ENCODE data around the gene SH2D3A. TPM values are rescaled to one million over a fixed set of nuclear protein-coding genes. Genes with fewer than 3 reads are reported as not detected.

The SH2D3A gene
- total and polyA plus RNA-seq, 8 donors: 6.9 to 27.6 (median 8.3) TPM

GRCh38 chr19:6737873-6738786, 29.1 kb downstream of the SH2D3A start:
- TF ChIP-seq CTCF (IDR thresholded peaks at IDR 0.05): peak; percentile 44 to 62
- Histone ChIP-seq H3K27me3 (peaks cover 0 to 15% of the 10 kb centered on the region in 2 donors), H3K4me3 (peak overlapping the region in 1 of 2 donors; percentile 97), H3K9me3 (no peaks in the 10 kb centered on the region), H3K27ac (peak overlapping the region; percentile 92 to 96), H3K4me1 (peaks cover 24 to 72% of the 10 kb centered on the region in 2 donors), H3K36me3 (peaks cover 0 to 26% of the 10 kb centered on the region in 2 donors)
- ATAC-seq: peak; percentile 72
- intact Hi-C loops (cut with DNase I): loop anchor here (10.0 kb wide), 1 partner anchor 127 kb away; no protein-coding TSS in a partner anchor
- DNase-seq: peak; percentile 75 to 95 (median 86)

- no peaks in the 10 kb centered on the region for H3K9me3 ChIP-seq
- intact Hi-C loops (cut with DNase I): loop anchor here (10.0 kb wide), 1 partner anchor 127 kb away; no protein-coding TSS in a partner anchor
- H3K4me3 ChIP-seq: peak within 1 kb of the TSS; percentile 81 to 95
- peaks cover 0 to 15% of the 10 kb centered on the region in 2 donors for H3K27me3 ChIP-seq
- DNase-seq (peak; percentile 99 to 100 (median 100)), ATAC-seq (peak; percentile 77)
- H3K36me3 ChIP-seq: peaks cover 0 to 26% of the 10 kb centered on the region in 2 donors
- H3K4me1 ChIP-seq: peaks cover 21 to 64% of the 10 kb centered on the region in 2 donors
- H3K27ac ChIP-seq: peak within 1 kb of the TSS; percentile 94 to 96
- no peak for TF ChIP-seq CTCF (IDR thresholded peaks at IDR 0.05)
Measured at GRCh38 chr19:6737284-6737872, 29.9 kb downstream of the SH2D3A start, which contains the start of gene GPR108. Gene GPR108 (minus strand): TSS chr19:6737580. CDS start chr19:6737576, 4 bp downstream.

- DNase-seq (no peak), ATAC-seq (peak; percentile 0)
- H3K27me3 ChIP-seq: peaks cover 0 to 15% of the 10 kb centered on the region in 2 donors
- H3K4me3 ChIP-seq: peak overlapping the region; percentile 81 to 95
- peaks cover 0 to 28% of the 10 kb centered on the region in 2 donors for H3K36me3 ChIP-seq
- peaks cover 18 to 60% of the 10 kb centered on the region in 2 donors for H3K4me1 ChIP-seq
- intact Hi-C loops (cut with DNase I): loop anchor here (10.0 kb wide), 1 partner anchor 128 kb away; no protein-coding TSS in a partner anchor
- peak in 1 of 2 donors; percentile 33 for TF ChIP-seq CTCF (IDR thresholded peaks at IDR 0.05)
- H3K9me3 ChIP-seq: no peaks in the 10 kb centered on the region
- H3K27ac ChIP-seq: peak overlapping the region; percentile 94 to 96
Measured at GRCh38 chr19:6736917-6737283, 30.3 kb downstream of the SH2D3A start.

- DNase-seq (peak in 3 of 4 donors; percentile 86 to 92 (median 87)), ATAC-seq (peak; percentile 25)
- Histone ChIP-seq H3K4me1 (peaks cover 18 to 54% of the 10 kb centered on the region in 2 donors), H3K27ac (peak overlapping the region; percentile 94 to 96), H3K27me3 (peaks cover 0 to 15% of the 10 kb centered on the region in 2 donors), H3K36me3 (peaks cover 0 to 33% of the 10 kb centered on the region in 2 donors), H3K9me3 (no peaks in the 10 kb centered on the region), H3K4me3 (peak overlapping the region; percentile 81 to 95)
- peak; percentile 43 to 73 for TF ChIP-seq CTCF (IDR thresholded peaks at IDR 0.05)
- intact Hi-C loops (cut with DNase I): loop anchor here (10.0 kb wide), 1 partner anchor 128 kb away; no protein-coding TSS in a partner anchor
Measured at GRCh38 chr19:6736169-6736916, 30.9 kb downstream of the SH2D3A start.

All from left lung (tissue), 10 donors.